ENCODE results near the gene DDAH1. TPM values are rescaled to one million over a fixed set of nuclear protein-coding genes. Genes with fewer than 3 reads are reported as not detected.
A peak's percentile ranks its signal among the peaks of the same experiment; 100 is the strongest.

Gene DDAH1
- total RNA-seq, 1 experiment from 2014 or later = 65.9 TPM

GRCh38 chr1:85407746-85408377, 57.1 kb downstream of the DDAH1 start:
- ATAC-seq (no peak; the same call in 1 of the 2 replicates), DNase-seq (no peak)
- no peaks in the 10 kb centered on the region for H4K20me1 ChIP-seq (ENCODE audit: low read length)
- no peaks in the 10 kb centered on the region for H3K36me3 ChIP-seq (ENCODE audit: low read depth, low read length)
- BruUV-seq (replicated peaks) = no TSS peak
- no peaks in the 10 kb centered on the region for H3K27me3 ChIP-seq (ENCODE audit: low read length)
- peak overlapping the region; percentile 86 for H3K4me2 ChIP-seq (ENCODE audit: low read length)
- peaks cover 18% of the 10 kb centered on the region for H3K4me1 ChIP-seq (ENCODE audit: insufficient read depth, low read length)
- H3K9ac ChIP-seq (ENCODE audit: low read length) = 0 out of 2 replicates have a peak overlapping the region, but pooled peaks have one; percentile 11
- POLR2A ChIA-PET (ENCODE audit: unreplicated experiment) = interaction anchor here (0.7 to 0.9 kb wide), 2 partner anchors 169 to 300 kb away, joined by 4 to 20 read pairs; partner anchors contain the start of gene ZNHIT6
- peaks cover 6% of the 10 kb centered on the region for H3F3A ChIP-seq (ENCODE audit: low read length, unreplicated experiment)
- H3K9me2 ChIP-seq (replicated peaks; ENCODE audit: low read length) = no peaks in the 10 kb centered on the region
- peak overlapping the region; percentile 70 for H3K27ac ChIP-seq (ENCODE audit: low read length)
- peaks cover 64% of the 10 kb centered on the region for H3K79me2 ChIP-seq (ENCODE audit: low read length)
- TF ChIP-seq EZH2 (IDR thresholded peaks at IDR 0.05; ENCODE audit: low read length, unreplicated experiment) = no peak
- no peak for TF ChIP-seq CTCF (conservative IDR thresholded peaks at IDR 0.05; ENCODE audit: low read depth, low read length)
- TF ChIP-seq EZH2phosphoT487 (IDR thresholded peaks at IDR 0.05; ENCODE audit: borderline replicate concordance, low read length) = no peak
- intact Hi-C loops (cut with micrococcal nuclease) = loop anchor here (2.0 to 5.0 kb wide), 3 partner anchors 54 to 175 kb away; no protein-coding TSS in a partner anchor
- no peak overlapping the region for H2AFZ ChIP-seq (ENCODE audit: low read length)
- CTCF ChIA-PET = interaction anchor here (0.6 to 0.7 kb wide), 2 partner anchors 141 to 697 kb away, joined by 3 to 4 read pairs; no protein-coding TSS in a partner anchor
- peak overlapping the region; percentile 54 for H3K4me3 ChIP-seq (ENCODE audit: low read length)
- H3K9me3 ChIP-seq (ENCODE audit: low read length) = no peaks in the 10 kb centered on the region

GRCh38 chr1:85406887-85407533, 57.9 kb downstream of the DDAH1 start:
- peaks cover 57% of the 10 kb centered on the region for H3K79me2 ChIP-seq (ENCODE audit: low read length)
- TF ChIP-seq EZH2phosphoT487 (IDR thresholded peaks at IDR 0.05; ENCODE audit: borderline replicate concordance, low read length) (no peak), EZH2 (IDR thresholded peaks at IDR 0.05; ENCODE audit: low read length, unreplicated experiment) (no peak), CTCF (conservative IDR thresholded peaks at IDR 0.05; ENCODE audit: low read depth, low read length) (no peak)
- intact Hi-C loops (cut with micrococcal nuclease) = loop anchor here (2.0 to 5.0 kb wide), 3 partner anchors 55 to 176 kb away; no protein-coding TSS in a partner anchor
- peaks cover 6% of the 10 kb centered on the region for H3F3A ChIP-seq (ENCODE audit: low read length, unreplicated experiment)
- BruUV-seq (replicated peaks) = no TSS peak
- no peaks in the 10 kb centered on the region for H3K36me3 ChIP-seq (ENCODE audit: low read depth, low read length)
- CTCF ChIA-PET = interaction anchor here (0.7 to 0.8 kb wide), 2 partner anchors 63 to 142 kb away, joined by 3 read pairs; no protein-coding TSS in a partner anchor
- no peaks in the 10 kb centered on the region for H3K27me3 ChIP-seq (ENCODE audit: low read length)
- no peaks in the 10 kb centered on the region for H4K20me1 ChIP-seq (ENCODE audit: low read length)
- H3K4me1 ChIP-seq (ENCODE audit: insufficient read depth, low read length) = peaks cover 18% of the 10 kb centered on the region
- POLR2A ChIA-PET (ENCODE audit: unreplicated experiment) = interaction anchor here (0.6 to 0.9 kb wide), 3 partner anchors 8 to 301 kb away, joined by 4 to 20 read pairs (median 5); partner anchors contain the start of gene ZNHIT6
- H3K9me3 ChIP-seq (ENCODE audit: low read length) = no peaks in the 10 kb centered on the region
- H2AFZ ChIP-seq (ENCODE audit: low read length) = 0 out of 2 replicates have a peak overlapping the region, but pooled peaks have one; percentile 54
- DNase-seq (peak; percentile 91), ATAC-seq (peak; percentile 99)
- no peaks in the 10 kb centered on the region for H3K9me2 ChIP-seq (replicated peaks; ENCODE audit: low read length)
- H3K9ac ChIP-seq (ENCODE audit: low read length) = peak overlapping the region; percentile 30; the same call in 1 of the 2 replicates
- peak overlapping the region; percentile 54 for H3K4me3 ChIP-seq (ENCODE audit: low read length)
- peak overlapping the region; percentile 86 for H3K4me2 ChIP-seq (ENCODE audit: low read length)
- H3K27ac ChIP-seq (ENCODE audit: low read length) = peak overlapping the region; percentile 70

Measured in PC-3 (cell line).